DMS114 treated with DMSO at 0.1 percent for 48 hours (cell line): ENCODE measurements around the gene ADISSP.

Experiments used
- DNase-seq: peaks from one replicate; lab custom pipeline; 2025; ENCODE audit not compliant: unreplicated experiment; lab: John Stamatoyannopoulos, UW

Gene ADISSP

DNA sequence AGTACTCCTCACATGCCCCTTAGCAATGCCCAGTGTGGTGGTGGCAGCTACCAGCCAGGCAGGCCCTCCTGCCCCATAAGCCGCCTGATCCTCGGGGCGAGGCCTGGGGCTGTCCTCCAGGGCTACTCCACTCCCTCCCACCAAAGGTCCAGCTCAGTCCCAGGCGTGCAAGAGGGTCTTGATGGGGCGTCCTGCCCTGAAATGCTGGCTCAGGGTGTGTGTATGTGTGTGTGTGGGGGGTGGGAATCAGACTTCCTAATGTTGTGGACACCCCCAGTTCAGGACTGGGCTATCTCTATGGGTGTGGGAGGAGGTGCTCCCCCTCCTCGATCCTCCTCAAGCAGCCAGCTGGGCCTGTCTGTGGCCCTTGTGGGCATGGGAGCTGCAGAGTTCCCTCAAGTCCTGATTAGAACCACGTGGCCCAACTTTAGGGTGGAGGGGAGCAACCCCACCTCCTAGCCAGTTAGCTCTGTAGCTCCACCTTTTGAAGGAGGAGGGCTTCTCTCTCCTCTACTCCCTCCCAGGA lies 27.6 kb downstream of the ADISSP start:
- no peak for DNase-seq

- no peak for DNase-seq
Observed at GRCh38 chr20:3739054-3739925, 28.3 kb downstream of the ADISSP start.

GRCh38 chr20:3738111-3739053 lies 29.2 kb downstream of the ADISSP start:
- DNase-seq, result no peak

GRCh38 chr20:3735768-3736167 lies 31.8 kb downstream of the ADISSP start:
- DNase-seq, result no peak

- DNase-seq, result no peak
Observed at GRCh38 chr20:3734111-3734843, 33.3 kb downstream of the ADISSP start.

- no peak for DNase-seq
Observed at GRCh38 chr20:3733119-3733995, 34.2 kb downstream of the ADISSP start.

DNA sequence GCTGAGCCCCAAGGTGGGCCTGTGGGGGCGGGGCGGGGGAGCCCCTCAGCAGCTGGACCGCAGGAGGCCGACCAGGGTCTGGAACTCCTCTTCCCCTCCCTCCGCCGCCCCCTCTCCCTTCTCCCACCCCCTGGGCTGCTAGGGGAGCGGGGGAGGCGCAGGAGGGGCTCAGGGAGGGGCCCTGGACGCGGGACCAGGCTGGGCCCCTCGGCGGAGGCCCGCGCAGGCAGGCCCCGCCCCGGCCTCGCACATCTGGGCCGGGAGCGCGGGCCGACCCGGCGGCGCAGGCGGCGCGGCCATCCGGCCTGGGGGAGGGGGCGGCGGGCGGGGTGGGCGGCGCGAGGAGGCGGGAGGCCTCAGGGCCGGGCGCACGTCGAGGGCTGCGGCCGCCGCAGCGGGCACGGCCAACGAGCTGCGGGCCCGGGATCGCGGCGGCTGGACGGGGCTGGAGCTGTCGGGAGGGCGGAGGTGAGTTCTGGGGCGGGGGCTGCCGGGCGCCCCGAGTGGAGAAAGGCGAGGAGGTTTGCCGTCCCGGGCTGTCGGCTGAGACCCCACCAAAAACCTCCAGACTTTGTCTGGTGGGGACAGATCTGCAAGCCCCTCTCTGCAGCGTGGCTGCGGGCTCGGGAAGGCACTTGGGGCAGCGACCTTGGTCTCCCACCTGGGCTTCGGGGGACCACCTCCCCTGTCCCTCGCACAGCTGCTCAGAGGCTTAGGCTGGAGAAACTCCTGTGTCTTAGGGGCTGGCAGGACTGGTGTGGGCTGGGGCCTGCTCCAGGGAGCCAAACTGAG lies 35.0 kb downstream of the ADISSP start, which contains the start of gene HSPA12B:
HSPA12B (plus strand) TSS at position 359 of the 792 bp plus-strand sequence. CDS start 5,990 bp downstream, outside the sequence.
- no peak for DNase-seq

GRCh38 chr20:3731944-3732326 lies 35.6 kb downstream of the ADISSP start:
- DNase-seq, result no peak

- no peak for DNase-seq
Observed at GRCh38 chr20:3730803-3731672, 36.5 kb downstream of the ADISSP start.

DNA sequence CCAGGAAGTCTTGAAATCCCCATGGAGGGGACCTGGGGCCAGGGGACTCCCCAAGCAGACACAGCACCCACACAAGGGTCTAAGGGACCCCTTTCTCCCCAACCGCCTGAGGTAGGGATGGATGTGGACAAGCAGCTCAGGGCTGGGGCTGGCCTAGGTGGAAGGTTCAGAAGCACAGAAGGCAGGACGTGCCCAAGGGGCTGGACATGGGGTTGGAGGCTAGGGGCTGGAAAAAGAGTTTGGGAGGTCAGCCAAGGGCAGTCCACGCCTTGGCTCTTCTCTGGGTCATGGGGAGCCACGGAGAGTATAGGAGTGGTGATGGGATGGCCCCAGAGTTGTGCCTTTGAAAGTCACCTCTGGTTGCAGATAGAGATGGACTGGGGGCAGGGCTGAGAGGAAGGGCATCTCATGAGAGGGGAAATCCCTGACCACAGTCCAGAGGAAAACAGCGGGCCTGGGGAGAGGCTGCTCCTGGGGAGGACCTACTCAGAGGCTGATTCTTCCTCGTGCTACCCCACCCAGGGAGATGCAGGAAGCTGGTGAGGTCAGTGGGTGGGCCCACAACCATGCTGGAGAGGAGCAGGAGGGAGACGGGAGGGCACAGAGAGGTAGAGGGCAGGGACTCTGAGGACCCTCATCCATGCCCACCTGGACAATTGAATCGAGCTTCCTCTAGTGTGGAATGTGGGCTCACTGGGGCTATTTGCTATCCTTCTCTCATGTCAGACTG lies 37.6 kb downstream of the ADISSP start:
- DNase-seq, result no peak

DNA sequence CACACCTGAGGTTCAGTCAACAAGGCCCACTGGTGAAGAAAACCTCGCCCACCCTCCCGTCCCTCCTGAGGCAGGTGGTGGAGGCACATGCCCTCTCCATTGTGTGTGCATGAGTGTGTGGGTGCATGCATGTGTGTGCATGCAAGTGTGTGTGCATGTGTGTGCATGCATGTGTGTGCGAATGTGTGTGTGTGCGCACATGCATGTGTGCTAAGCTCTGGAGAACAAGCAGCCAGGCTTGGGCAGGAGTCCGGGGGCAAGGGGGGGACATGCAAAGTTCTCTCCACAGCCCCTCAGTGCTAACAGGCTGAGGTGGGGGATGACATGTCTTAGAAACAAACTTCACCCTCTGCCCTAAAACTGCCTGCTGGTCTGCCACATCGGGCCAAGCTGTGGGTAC lies 38.2 kb downstream of the ADISSP start:
- DNase-seq, result no peak

DNA sequence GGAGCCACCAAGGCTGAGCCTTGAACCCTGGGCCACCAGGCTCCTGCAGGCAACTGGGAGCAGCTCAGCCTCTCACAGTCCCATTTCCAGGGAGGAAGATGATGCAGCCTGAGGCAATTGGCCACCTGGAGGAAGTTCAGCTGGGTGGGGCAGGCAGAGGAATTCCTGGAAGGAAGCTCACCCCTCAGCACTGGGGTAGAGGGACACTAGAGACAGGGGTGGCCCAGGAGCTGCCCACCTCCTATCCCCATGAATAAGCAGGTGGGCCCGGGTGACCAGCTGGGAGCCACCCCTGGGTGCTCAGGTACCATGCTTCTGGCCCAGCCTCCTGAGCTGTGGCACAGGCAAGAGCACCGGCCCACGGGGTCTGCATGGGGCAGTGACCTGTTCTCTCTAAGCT lies 38.7 kb downstream of the ADISSP start:
- DNase-seq, result no peak

- DNase-seq, result no peak
Observed at GRCh38 chr20:3728354-3728753, 39.2 kb downstream of the ADISSP start.

- DNase-seq, result no peak
Observed at GRCh38 chr20:3727401-3728021, 40.0 kb downstream of the ADISSP start.

- DNase-seq, result no peak
Observed at GRCh38 chr20:3724356-3724755, 43.2 kb downstream of the ADISSP start.

DNA sequence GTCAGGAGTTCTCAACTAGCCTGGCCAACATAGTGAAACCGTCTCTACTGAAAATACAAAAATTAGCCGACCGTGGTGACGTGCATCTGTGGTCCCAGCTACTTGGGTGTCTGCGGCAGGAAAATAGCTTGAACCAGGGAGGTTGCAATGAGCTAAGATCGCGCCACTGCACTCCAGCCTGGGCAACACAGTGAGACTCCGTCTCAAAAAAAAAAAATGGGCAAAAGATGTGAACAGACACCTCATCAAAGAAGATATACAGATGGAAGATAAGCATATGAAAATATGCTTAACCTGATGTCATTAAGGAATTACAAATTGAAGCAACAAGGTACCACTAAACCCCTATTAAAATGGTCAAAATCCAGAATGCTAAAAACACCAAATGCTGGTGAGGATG lies 44.3 kb downstream of the ADISSP start:
- no peak for DNase-seq

GRCh38 chr20:3721912-3722311 lies 45.6 kb downstream of the ADISSP start:
- no peak for DNase-seq
